ENCODE measurements around the gene SH3TC1.

DNA sequence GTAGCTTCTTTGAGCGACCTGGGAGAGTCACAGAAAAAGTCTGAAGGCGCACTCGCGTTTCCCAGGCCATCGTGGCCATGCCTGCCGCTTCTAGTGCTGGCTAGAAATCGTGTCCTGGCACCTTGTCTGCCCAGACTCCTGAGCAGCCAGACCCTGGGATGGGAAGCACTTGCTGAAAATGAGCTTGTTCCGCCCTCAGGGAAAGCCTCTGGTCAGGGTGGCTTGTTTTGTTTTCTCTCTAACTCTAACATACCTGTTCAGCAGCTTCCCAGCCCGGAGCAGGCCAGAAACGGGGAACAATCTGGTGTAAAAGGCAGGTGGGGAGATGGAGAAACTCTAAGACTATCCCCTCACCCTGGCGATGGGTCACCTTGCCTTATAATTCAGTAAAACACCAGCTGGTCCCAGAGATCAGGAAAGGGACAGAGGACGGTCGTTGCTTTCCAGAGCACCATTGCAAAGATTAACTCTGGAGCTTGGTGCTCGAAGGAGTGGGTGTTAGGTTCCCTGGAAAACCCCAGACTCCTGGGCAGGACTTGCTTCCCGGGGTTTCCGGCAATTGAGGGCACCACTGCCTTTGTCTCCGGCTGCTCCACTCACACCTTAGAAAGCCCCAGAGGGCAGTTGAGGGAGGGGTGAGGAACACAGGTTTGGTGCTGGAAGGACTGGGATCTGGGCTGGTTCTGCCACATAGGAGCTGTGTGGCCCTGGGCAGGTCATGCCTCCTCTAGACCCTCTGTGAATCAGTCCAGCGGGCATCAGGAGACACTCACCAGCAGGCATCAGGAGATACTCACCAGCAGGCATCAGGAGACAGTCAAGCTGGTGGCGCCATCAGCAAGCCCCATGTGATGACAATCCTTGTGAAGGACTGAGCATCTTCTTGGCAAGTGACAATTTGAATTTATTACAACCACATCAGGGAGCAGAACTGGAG, 4.5 kb upstream of the SH3TC1 start:
- TF ChIP-seq CTCF (IDR thresholded peaks at IDR 0.05) (no peak), POLR2A (IDR thresholded peaks at IDR 0.05) (no peak)
